ENCODE results near the gene HSD17B2. TPM values are rescaled to one million over a fixed set of nuclear protein-coding genes. Genes with fewer than 3 reads are reported as not detected.

Gene HSD17B2
- total RNA-seq, 4 donors from 2014 or later = not detected

DNA sequence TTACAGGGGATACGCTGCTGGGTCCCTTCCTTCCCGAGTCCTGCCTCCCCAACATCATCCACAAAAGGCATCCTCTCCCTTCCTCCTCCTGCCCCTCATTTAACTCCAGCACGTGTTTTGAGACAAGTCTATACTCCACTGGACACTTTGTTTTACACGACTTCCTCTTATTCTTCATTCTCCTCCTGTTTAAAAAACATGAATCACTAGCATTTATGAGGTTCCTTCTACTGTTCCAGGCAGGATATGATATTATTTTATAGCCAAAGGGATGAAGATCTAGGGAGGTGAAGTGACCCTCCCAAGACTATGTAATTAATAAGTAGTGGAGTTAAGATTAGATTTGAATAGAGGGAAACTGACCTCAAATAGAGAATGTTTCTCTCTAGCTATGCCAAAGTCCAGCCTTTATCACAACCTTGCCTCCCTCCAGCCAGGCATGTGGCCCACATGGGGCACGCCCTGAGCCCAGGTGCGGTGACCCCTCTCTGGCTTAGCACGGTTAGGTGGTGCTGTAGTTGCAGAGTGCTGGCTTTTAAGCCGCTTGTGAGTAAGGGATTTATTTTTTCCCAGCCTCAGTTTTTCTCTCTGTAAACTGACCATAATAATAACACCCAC lies 1.3 kb upstream of the HSD17B2 start:
- intact Hi-C loops (cut with DNase I) = loop anchor here (10.0 kb wide), 1 partner anchor 201 kb away; no protein-coding TSS in a partner anchor
- DNase-seq (ENCODE audit: extremely low spot score) = no peak
- H3K9me3 ChIP-seq = no peaks in the 10 kb centered on the region
- no peaks in the 10 kb centered on the region for H3K36me3 ChIP-seq
- peaks cover 0 to 9% (median 0%) of the 10 kb centered on the region in 4 donors for H3K27me3 ChIP-seq
- 68% methylated on average over 8 of the region's 8 CpGs for WGBS
- TF ChIP-seq EP300 (IDR thresholded peaks at IDR 0.05) (no peak), CTCF (IDR thresholded peaks at IDR 0.05) (no peak), POLR2AphosphoS5 (IDR thresholded peaks at IDR 0.05) (no peak), POLR2A (IDR thresholded peaks at IDR 0.05; ENCODE audit: low read depth) (no peak)
- no peak overlapping the region for H3K27ac ChIP-seq (replicated peaks in 1 of 4)
- no peak overlapping the region for H3K4me3 ChIP-seq
- H3K4me1 ChIP-seq = no peaks in the 10 kb centered on the region

DNA sequence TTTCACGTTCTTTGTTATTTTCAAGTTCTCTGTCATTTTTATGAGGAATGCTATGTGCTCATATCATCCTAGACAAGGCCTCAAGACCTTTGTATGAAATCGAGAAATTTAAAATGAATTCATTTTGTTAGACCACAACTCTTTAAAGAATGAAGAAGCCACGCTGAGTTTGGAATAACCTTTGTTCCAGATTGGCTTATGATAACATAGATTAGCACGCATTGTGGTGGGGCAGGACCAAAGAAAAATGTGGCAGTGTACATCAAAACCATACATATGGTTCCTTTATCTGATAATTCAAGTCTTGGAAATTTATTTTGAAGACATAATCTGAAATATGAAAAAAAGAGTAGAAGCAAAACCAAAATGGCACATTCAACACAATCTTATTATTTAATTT lies 2.2 kb downstream of the HSD17B2 start:
- no peak for TF ChIP-seq POLR2A (IDR thresholded peaks at IDR 0.05; ENCODE audit: low read depth)
- no peak for TF ChIP-seq POLR2AphosphoS5 (IDR thresholded peaks at IDR 0.05)
- no peak for TF ChIP-seq EP300 (IDR thresholded peaks at IDR 0.05)
- TF ChIP-seq CTCF (IDR thresholded peaks at IDR 0.05) = no peak
- Histone ChIP-seq H3K9me3 (no peaks in the 10 kb centered on the region), H3K4me1 (no peaks in the 10 kb centered on the region), H3K36me3 (no peaks in the 10 kb centered on the region), H3K27me3 (peaks cover 0 to 9% (median 0%) of the 10 kb centered on the region in 4 donors), H3K4me3 (no peak overlapping the region), H3K27ac (replicated peaks in 1 of 4) (no peak overlapping the region)
- intact Hi-C loops (cut with DNase I) = loop anchor here (10.0 kb wide), 1 partner anchor 198 kb away; no protein-coding TSS in a partner anchor
- DNase-seq (ENCODE audit: extremely low spot score) = no peak
- WGBS = 84% methylated on average over 4 of the region's 4 CpGs

DNA sequence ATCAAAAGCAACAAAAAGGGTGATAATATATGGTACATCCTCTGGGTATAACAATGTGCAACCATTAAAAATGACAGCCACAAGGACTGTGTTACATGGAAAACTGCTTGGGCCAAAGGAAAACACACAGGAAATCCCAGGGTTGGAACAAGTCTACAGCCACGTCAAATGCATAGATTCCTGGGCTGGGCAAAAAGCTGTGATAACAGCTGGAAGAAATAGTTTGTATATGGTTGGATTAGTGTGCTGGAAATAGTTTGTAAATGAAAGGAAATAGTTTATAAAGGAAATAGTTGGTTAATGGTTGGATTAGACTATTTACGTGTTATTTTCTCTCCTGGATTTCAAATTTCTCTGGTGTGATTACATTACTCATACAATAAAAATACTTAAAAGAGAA lies 2.6 kb downstream of the HSD17B2 start:
- H3K36me3 ChIP-seq = no peaks in the 10 kb centered on the region
- no peak overlapping the region for H3K27ac ChIP-seq (replicated peaks in 1 of 4)
- TF ChIP-seq CTCF (IDR thresholded peaks at IDR 0.05) = no peak
- no peak for TF ChIP-seq EP300 (IDR thresholded peaks at IDR 0.05)
- no peak for TF ChIP-seq POLR2A (IDR thresholded peaks at IDR 0.05; ENCODE audit: low read depth)
- TF ChIP-seq POLR2AphosphoS5 (IDR thresholded peaks at IDR 0.05) = no peak
- no peak overlapping the region for H3K4me3 ChIP-seq
- no peaks in the 10 kb centered on the region for H3K9me3 ChIP-seq
- 34% methylated on average over 2 of the region's 2 CpGs for WGBS
- no peak for DNase-seq (ENCODE audit: extremely low spot score)
- intact Hi-C loops (cut with DNase I) = loop anchor here (10.0 kb wide), 1 partner anchor 197 kb away; no protein-coding TSS in a partner anchor
- H3K27me3 ChIP-seq = peaks cover 0 to 9% (median 0%) of the 10 kb centered on the region in 4 donors
- no peaks in the 10 kb centered on the region for H3K4me1 ChIP-seq

- no peaks in the 10 kb centered on the region for H3K9me3 ChIP-seq
- intact Hi-C loops (cut with DNase I) = no loop called here
- H3K27me3 ChIP-seq = no peaks in the 10 kb centered on the region
- DNase-seq (ENCODE audit: extremely low spot score) = no peak
- H3K4me3 ChIP-seq = no peak overlapping the region
- no peak overlapping the region for H3K27ac ChIP-seq (replicated peaks in 1 of 4)
- no peaks in the 10 kb centered on the region for H3K4me1 ChIP-seq
- TF ChIP-seq CTCF (IDR thresholded peaks at IDR 0.05) (no peak), EP300 (IDR thresholded peaks at IDR 0.05) (no peak), POLR2A (IDR thresholded peaks at IDR 0.05; ENCODE audit: low read depth) (no peak), POLR2AphosphoS5 (IDR thresholded peaks at IDR 0.05) (no peak)
- no peaks in the 10 kb centered on the region for H3K36me3 ChIP-seq
- 77% methylated on average over 3 of the region's 3 CpGs for WGBS
Observed at GRCh38 chr16:82040296-82040695, 5.2 kb downstream of the HSD17B2 start.

DNA sequence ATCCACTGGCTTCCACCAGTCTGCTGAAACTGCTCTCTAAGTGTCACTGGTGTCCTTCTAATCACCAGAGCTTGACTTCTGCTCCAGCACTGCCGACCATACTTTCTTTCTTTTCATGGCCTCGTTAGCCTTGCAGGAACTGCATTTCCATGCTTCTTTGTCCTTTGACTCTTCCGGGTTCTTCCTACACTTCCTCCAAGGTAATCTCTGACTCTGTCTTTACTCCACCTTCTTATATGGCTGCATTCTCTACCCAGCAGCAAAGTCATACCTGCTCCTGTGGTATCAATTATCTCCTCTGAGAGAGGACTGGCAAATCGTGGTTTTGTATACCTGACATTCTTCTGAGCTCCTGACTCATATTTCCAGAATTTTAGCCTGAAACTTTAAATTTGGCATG lies 6.5 kb downstream of the HSD17B2 start:
- intact Hi-C loops (cut with DNase I) = no loop called here
- WGBS = 87% methylated on average over 4 of the region's 4 CpGs
- H3K4me1 ChIP-seq = no peaks in the 10 kb centered on the region

More for the DNA sequence above, 6.5 kb downstream of the HSD17B2 start:
- Histone ChIP-seq H3K27me3 (no peaks in the 10 kb centered on the region), H3K27ac (replicated peaks in 1 of 4) (no peak overlapping the region), H3K9me3 (no peaks in the 10 kb centered on the region), H3K4me3 (no peak overlapping the region), H3K36me3 (no peaks in the 10 kb centered on the region)
- no peak for DNase-seq (ENCODE audit: extremely low spot score)
- TF ChIP-seq POLR2AphosphoS5 (IDR thresholded peaks at IDR 0.05) = no peak
- TF ChIP-seq POLR2A (IDR thresholded peaks at IDR 0.05; ENCODE audit: low read depth) = no peak
- TF ChIP-seq CTCF (IDR thresholded peaks at IDR 0.05) = no peak
- TF ChIP-seq EP300 (IDR thresholded peaks at IDR 0.05) = no peak

Measured in esophagus muscularis mucosa (tissue), 4 donors.